Activated naive CD8-positive, alpha-beta T cell treated with anti-CD3 and anti-CD28 coated beads, Interleukin-2, amount 10 ng/mL, durations not matched to agents 7 days and 5 days (primary cell): ENCODE results near the gene SLC22A23. TPM values are rescaled to one million over a fixed set of nuclear protein-coding genes. Genes with fewer than 3 reads are reported as not detected.

Source experiments
- ATAC-seq: fragments of 150-1000 bp; cut with Tn5 transposase; one replicate; pipeline ENCODE4 v1.10.0; 2021; ENCODE audit warnings: low read depth, moderate library complexity
- POLR2A ChIA-PET: fragments of 350-600 bp; sonication (Branson Sonifier 250); formaldehyde crosslinking; loops from one replicate; lab custom pipeline; 2021; ENCODE audit warnings: antibody characterized with exemption; lab: Charles Lee
- DNase-seq: peaks from one replicate; pipeline ENCODE4 v3.0.0; 2021
- H3K27ac Mint-ChIP-seq: one replicate; pipeline ENCODE4 v1.8.0; 2022; ENCODE audit warnings: mild to moderate bottlenecking, mixed read lengths
- H3K27me3 Mint-ChIP-seq: one replicate; pipeline ENCODE4 v1.8.0; 2022; ENCODE audit warnings: mild to moderate bottlenecking, moderate library complexity, mixed read lengths
- H3K36me3 Mint-ChIP-seq: one replicate; pipeline ENCODE4 v1.8.0; 2021; ENCODE audit warnings: mild to moderate bottlenecking, mixed read lengths
- H3K4me1 Mint-ChIP-seq: one replicate; pipeline ENCODE4 v1.8.0; 2021; ENCODE audit warnings: mixed read lengths
- H3K4me3 Mint-ChIP-seq: one replicate; pipeline ENCODE4 v1.8.0; 2022; ENCODE audit warnings: mild to moderate bottlenecking, moderate library complexity, mixed read lengths
- H3K9me3 Mint-ChIP-seq: one replicate; pipeline ENCODE4 v1.8.0; 2021; ENCODE audit warnings: mixed read lengths
- total RNA-seq, 2 experiments: library from RNA; stranded (reverse); gene quantifications; one replicate each; pipeline ENCODE4 v1.2.3, GENCODE V29; 2021

Gene SLC22A23
- total RNA-seq, 2 experiments from 2014 or later, result 0.82 to 1.2 TPM

GRCh38 chr6:3415490-3415889 lies 41.4 kb downstream of the SLC22A23 start:
- ATAC-seq (no peak), DNase-seq (no peak)
- Mint-ChIP-seq H3K27ac (no peak overlapping the region), H3K9me3 (no peaks in the 10 kb centered on the region), H3K4me1 (peaks cover 14% of the 10 kb centered on the region), H3K4me3 (no peak overlapping the region), H3K36me3 (no peaks in the 10 kb centered on the region), H3K27me3 (peaks cover 13% of the 10 kb centered on the region)
- POLR2A ChIA-PET, result no interaction called here

- H3K27me3 Mint-ChIP-seq, result peaks cover 11% of the 10 kb centered on the region
- H3K27ac Mint-ChIP-seq, result no peak overlapping the region
- no peaks in the 10 kb centered on the region for H3K9me3 Mint-ChIP-seq
- H3K36me3 Mint-ChIP-seq, result no peaks in the 10 kb centered on the region
- no peak overlapping the region for H3K4me3 Mint-ChIP-seq
- no peak for DNase-seq
- peaks cover 14% of the 10 kb centered on the region for H3K4me1 Mint-ChIP-seq
- POLR2A ChIA-PET, result no interaction called here
- peak; percentile 14 for ATAC-seq
Measured at GRCh38 chr6:3415082-3415453, 41.8 kb downstream of the SLC22A23 start.

- peaks cover 8% of the 10 kb centered on the region for H3K27me3 Mint-ChIP-seq
- peaks cover 14% of the 10 kb centered on the region for H3K4me1 Mint-ChIP-seq
- no peak overlapping the region for H3K27ac Mint-ChIP-seq
- POLR2A ChIA-PET, result no interaction called here
- no peak for DNase-seq
- no peaks in the 10 kb centered on the region for H3K9me3 Mint-ChIP-seq
- H3K36me3 Mint-ChIP-seq, result no peaks in the 10 kb centered on the region
- peak; percentile 33 for ATAC-seq
- H3K4me3 Mint-ChIP-seq, result no peak overlapping the region
Measured at GRCh38 chr6:3414327-3415081, 42.3 kb downstream of the SLC22A23 start.

GRCh38 chr6:3413592-3413991 lies 43.3 kb downstream of the SLC22A23 start:
- ATAC-seq (no peak), DNase-seq (no peak)
- Mint-ChIP-seq H3K36me3 (no peaks in the 10 kb centered on the region), H3K4me1 (peaks cover 14% of the 10 kb centered on the region), H3K27ac (no peak overlapping the region), H3K4me3 (no peak overlapping the region), H3K27me3 (peaks cover 2% of the 10 kb centered on the region), H3K9me3 (no peaks in the 10 kb centered on the region)
- POLR2A ChIA-PET, result no interaction called here

- H3K9me3 Mint-ChIP-seq, result no peaks in the 10 kb centered on the region
- no peak overlapping the region for H3K4me3 Mint-ChIP-seq
- H3K27me3 Mint-ChIP-seq, result no peaks in the 10 kb centered on the region
- POLR2A ChIA-PET, result no interaction called here
- DNase-seq (no peak), ATAC-seq (no peak)
- peaks cover 14% of the 10 kb centered on the region for H3K4me1 Mint-ChIP-seq
- no peaks in the 10 kb centered on the region for H3K36me3 Mint-ChIP-seq
- no peak overlapping the region for H3K27ac Mint-ChIP-seq
Measured at GRCh38 chr6:3412779-3413500, 43.9 kb downstream of the SLC22A23 start.

GRCh38 chr6:3411967-3412778 lies 44.7 kb downstream of the SLC22A23 start:
- H3K36me3 Mint-ChIP-seq, result no peaks in the 10 kb centered on the region
- ATAC-seq (no peak), DNase-seq (no peak)
- no peak overlapping the region for H3K27ac Mint-ChIP-seq
- no peaks in the 10 kb centered on the region for H3K9me3 Mint-ChIP-seq
- H3K4me1 Mint-ChIP-seq, result peaks cover 14% of the 10 kb centered on the region
- H3K4me3 Mint-ChIP-seq, result no peak overlapping the region
- POLR2A ChIA-PET, result no interaction called here
- no peaks in the 10 kb centered on the region for H3K27me3 Mint-ChIP-seq

GRCh38 chr6:3410385-3411360 lies 46.2 kb downstream of the SLC22A23 start:
- H3K4me1 Mint-ChIP-seq, result peaks cover 14% of the 10 kb centered on the region
- ATAC-seq (peak; percentile 74), DNase-seq (peak; percentile 50)
- H3K4me3 Mint-ChIP-seq, result no peak overlapping the region
- no peak overlapping the region for H3K27ac Mint-ChIP-seq
- no peaks in the 10 kb centered on the region for H3K9me3 Mint-ChIP-seq
- peaks cover 6% of the 10 kb centered on the region for H3K27me3 Mint-ChIP-seq
- H3K36me3 Mint-ChIP-seq, result no peaks in the 10 kb centered on the region
- POLR2A ChIA-PET, result no interaction called here

- peaks cover 12% of the 10 kb centered on the region for H3K4me1 Mint-ChIP-seq
- no peaks in the 10 kb centered on the region for H3K36me3 Mint-ChIP-seq
- H3K4me3 Mint-ChIP-seq, result no peak overlapping the region
- no peak for ATAC-seq
- POLR2A ChIA-PET, result no interaction called here
- peaks cover 6% of the 10 kb centered on the region for H3K27me3 Mint-ChIP-seq
- DNase-seq, result no peak
- no peaks in the 10 kb centered on the region for H3K9me3 Mint-ChIP-seq
- H3K27ac Mint-ChIP-seq, result no peak overlapping the region
Measured at GRCh38 chr6:3409699-3410384, 47.0 kb downstream of the SLC22A23 start.

- DNase-seq (no peak), ATAC-seq (no peak)
- no peaks in the 10 kb centered on the region for H3K9me3 Mint-ChIP-seq
- H3K27me3 Mint-ChIP-seq, result peaks cover 6% of the 10 kb centered on the region
- no peaks in the 10 kb centered on the region for H3K36me3 Mint-ChIP-seq
- peaks cover 6% of the 10 kb centered on the region for H3K4me1 Mint-ChIP-seq
- no peak overlapping the region for H3K4me3 Mint-ChIP-seq
- H3K27ac Mint-ChIP-seq, result no peak overlapping the region
- POLR2A ChIA-PET, result no interaction called here
Measured at GRCh38 chr6:3408665-3409064, 48.2 kb downstream of the SLC22A23 start.

GRCh38 chr6:3407840-3408239 lies 49.0 kb downstream of the SLC22A23 start:
- ATAC-seq (no peak), DNase-seq (no peak)
- Mint-ChIP-seq H3K9me3 (no peaks in the 10 kb centered on the region), H3K27ac (no peak overlapping the region), H3K27me3 (peaks cover 6% of the 10 kb centered on the region), H3K36me3 (no peaks in the 10 kb centered on the region), H3K4me3 (no peak overlapping the region), H3K4me1 (peaks cover 5% of the 10 kb centered on the region)
- POLR2A ChIA-PET, result no interaction called here

GRCh38 chr6:3406891-3407809 lies 49.7 kb downstream of the SLC22A23 start:
- H3K4me1 Mint-ChIP-seq, result peaks cover 4% of the 10 kb centered on the region
- ATAC-seq (no peak), DNase-seq (no peak)
- H3K36me3 Mint-ChIP-seq, result no peaks in the 10 kb centered on the region
- H3K4me3 Mint-ChIP-seq, result no peak overlapping the region
- POLR2A ChIA-PET, result no interaction called here
- no peaks in the 10 kb centered on the region for H3K9me3 Mint-ChIP-seq
- H3K27me3 Mint-ChIP-seq, result peaks cover 6% of the 10 kb centered on the region
- H3K27ac Mint-ChIP-seq, result no peak overlapping the region
